Vagina (tissue), 2 donors: ENCODE results near the gene ALLC.

Experiments
- POLR2A ChIP-seq, 2 donors: fragments of 450-650 bp; IDR thresholded peaks; one replicate each; pipeline ENCODE4 v1.6.1; 2017; ENCODE audit warnings: antibody characterized with exemption in 2 of 2, mild to moderate bottlenecking in 2 of 2, moderate library complexity in 2 of 2
- POLR2AphosphoS5 ChIP-seq, 2 donors: sonication (generic); formaldehyde crosslinking; IDR thresholded peaks; one replicate each; pipeline ENCODE4 v1.9.0; 2017; ENCODE audit warnings: antibody characterized with exemption in 2 of 2, mild to moderate bottlenecking in 2 of 2, low read depth in 1 of 2; ENCODE audit not compliant: insufficient read depth in 1 of 2
- TF ChIP-seq, protein P1 (sequence below), 3 experiments: fragments of 450-650 bp in 2 of 3; fragments of 200-600 bp in 1 of 3; sonication (generic) in 1 of 3; IDR thresholded peaks; one replicate each; pipeline ENCODE4 v1.5.1; 2017 to 2019; ENCODE audit warnings: antibody characterized with exemption in 3 of 3, mild to moderate bottlenecking in 2 of 3, moderate library complexity in 2 of 3

DNA sequence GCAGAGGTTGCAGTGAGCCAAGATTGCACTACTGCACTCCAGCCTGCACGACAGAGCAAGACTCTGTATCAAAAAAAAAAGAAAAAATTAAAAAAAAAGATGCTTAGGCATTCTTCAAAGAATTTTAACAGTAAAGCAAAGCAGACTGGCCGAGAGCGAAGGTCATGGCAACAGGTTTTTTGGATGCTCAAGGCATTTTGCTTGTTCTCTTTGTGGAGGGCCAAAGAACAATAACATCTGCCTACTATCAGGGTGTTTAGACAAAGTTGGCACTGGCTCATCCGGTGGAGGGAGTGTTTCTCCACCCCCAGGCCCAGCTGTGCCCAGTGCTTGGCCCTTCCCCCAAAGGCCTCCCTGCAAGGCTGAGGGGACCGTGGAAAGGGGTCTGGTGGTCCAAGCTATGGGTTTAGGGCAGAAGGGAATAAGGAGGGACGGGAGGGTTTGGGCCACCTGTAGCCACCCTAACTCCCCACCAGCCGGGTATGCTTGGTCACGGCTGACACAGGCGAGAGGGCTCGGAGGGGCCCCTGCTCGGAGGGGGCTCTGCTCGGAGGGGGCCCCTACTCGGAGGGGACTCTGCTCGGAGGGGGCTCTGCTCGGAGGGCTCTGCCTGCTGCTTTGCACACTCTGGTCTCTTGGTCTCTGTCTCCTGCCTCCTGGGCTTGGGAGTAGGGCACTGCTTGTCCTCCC, 26.7 kb upstream of the ALLC start:
- TF ChIP-seq, protein P1, sequence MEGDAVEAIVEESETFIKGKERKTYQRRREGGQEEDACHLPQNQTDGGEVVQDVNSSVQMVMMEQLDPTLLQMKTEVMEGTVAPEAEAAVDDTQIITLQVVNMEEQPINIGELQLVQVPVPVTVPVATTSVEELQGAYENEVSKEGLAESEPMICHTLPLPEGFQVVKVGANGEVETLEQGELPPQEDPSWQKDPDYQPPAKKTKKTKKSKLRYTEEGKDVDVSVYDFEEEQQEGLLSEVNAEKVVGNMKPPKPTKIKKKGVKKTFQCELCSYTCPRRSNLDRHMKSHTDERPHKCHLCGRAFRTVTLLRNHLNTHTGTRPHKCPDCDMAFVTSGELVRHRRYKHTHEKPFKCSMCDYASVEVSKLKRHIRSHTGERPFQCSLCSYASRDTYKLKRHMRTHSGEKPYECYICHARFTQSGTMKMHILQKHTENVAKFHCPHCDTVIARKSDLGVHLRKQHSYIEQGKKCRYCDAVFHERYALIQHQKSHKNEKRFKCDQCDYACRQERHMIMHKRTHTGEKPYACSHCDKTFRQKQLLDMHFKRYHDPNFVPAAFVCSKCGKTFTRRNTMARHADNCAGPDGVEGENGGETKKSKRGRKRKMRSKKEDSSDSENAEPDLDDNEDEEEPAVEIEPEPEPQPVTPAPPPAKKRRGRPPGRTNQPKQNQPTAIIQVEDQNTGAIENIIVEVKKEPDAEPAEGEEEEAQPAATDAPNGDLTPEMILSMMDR (IDR thresholded peaks at IDR 0.05), result no peak
- TF ChIP-seq POLR2A (IDR thresholded peaks at IDR 0.05), result no peak
- TF ChIP-seq POLR2AphosphoS5 (IDR thresholded peaks at IDR 0.05; ENCODE audit: insufficient read depth in 1 of 2, low read depth in 1 of 2), result no peak
